Measurements from ENCODE around the gene CST6. TPM values are rescaled to one million over a fixed set of nuclear protein-coding genes. Genes with fewer than 3 reads are reported as not detected.

The CST6 gene
- total RNA-seq, 2 donors from 2014 or later, result not detected

GRCh38 chr11:66036334-66036710 lies 24.5 kb downstream of the CST6 start:
- H3K9me3 ChIP-seq (ENCODE audit: control insufficient read depth, low read length, poor library complexity, severe bottlenecking), result no peaks in the 10 kb centered on the region
- DNase-seq (no peak), ATAC-seq (no peak)
- H3K27me3 Mint-ChIP-seq, result peaks cover 22% of the 10 kb centered on the region
- H3K4me3 Mint-ChIP-seq, result no peak overlapping the region
- peaks cover 4% of the 10 kb centered on the region for H3K4me1 Mint-ChIP-seq
- no peak overlapping the region for H3K27ac Mint-ChIP-seq
- H3K36me3 Mint-ChIP-seq (ENCODE audit: low read depth), result no peaks in the 10 kb centered on the region

GRCh38 chr11:66037327-66037726 lies 25.5 kb downstream of the CST6 start:
- H3K9me3 ChIP-seq (ENCODE audit: control insufficient read depth, low read length, poor library complexity, severe bottlenecking), result no peaks in the 10 kb centered on the region
- peaks cover 22% of the 10 kb centered on the region for H3K27me3 Mint-ChIP-seq
- H3K4me3 Mint-ChIP-seq, result no peak overlapping the region
- no peak for DNase-seq
- no peak for ATAC-seq
- no peaks in the 10 kb centered on the region for H3K36me3 Mint-ChIP-seq (ENCODE audit: low read depth)
- no peak overlapping the region for H3K27ac Mint-ChIP-seq
- peaks cover 4% of the 10 kb centered on the region for H3K4me1 Mint-ChIP-seq

DNA sequence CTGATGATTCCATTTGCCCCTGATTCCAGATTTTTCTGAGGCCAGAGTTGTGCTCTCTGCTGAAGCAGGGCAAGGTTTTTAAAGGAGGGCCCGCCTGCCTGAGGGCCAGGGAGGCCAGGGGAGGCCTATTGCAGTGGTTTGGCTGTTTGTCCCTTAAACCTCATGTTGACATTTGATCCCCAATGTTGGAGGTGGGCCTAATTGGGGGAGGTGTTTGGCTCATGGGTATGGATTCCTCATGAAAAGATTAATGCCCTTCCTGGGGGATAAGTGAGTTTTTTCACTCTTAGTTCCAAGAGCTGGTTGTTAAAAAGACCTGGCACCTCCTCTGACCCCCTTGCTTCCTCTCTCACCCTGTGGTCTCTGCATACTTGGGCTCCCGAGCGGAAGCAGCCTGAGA lies 28.0 kb downstream of the CST6 start:
- ATAC-seq, result no peak
- DNase-seq, result no peak
- Mint-ChIP-seq H3K36me3 (ENCODE audit: low read depth) (no peaks in the 10 kb centered on the region), H3K27ac (no peak overlapping the region), H3K4me3 (no peak overlapping the region), H3K27me3 (peaks cover 20% of the 10 kb centered on the region), H3K4me1 (peaks cover 5% of the 10 kb centered on the region)
- no peaks in the 10 kb centered on the region for H3K9me3 ChIP-seq (ENCODE audit: control insufficient read depth, low read length, poor library complexity, severe bottlenecking)

DNA sequence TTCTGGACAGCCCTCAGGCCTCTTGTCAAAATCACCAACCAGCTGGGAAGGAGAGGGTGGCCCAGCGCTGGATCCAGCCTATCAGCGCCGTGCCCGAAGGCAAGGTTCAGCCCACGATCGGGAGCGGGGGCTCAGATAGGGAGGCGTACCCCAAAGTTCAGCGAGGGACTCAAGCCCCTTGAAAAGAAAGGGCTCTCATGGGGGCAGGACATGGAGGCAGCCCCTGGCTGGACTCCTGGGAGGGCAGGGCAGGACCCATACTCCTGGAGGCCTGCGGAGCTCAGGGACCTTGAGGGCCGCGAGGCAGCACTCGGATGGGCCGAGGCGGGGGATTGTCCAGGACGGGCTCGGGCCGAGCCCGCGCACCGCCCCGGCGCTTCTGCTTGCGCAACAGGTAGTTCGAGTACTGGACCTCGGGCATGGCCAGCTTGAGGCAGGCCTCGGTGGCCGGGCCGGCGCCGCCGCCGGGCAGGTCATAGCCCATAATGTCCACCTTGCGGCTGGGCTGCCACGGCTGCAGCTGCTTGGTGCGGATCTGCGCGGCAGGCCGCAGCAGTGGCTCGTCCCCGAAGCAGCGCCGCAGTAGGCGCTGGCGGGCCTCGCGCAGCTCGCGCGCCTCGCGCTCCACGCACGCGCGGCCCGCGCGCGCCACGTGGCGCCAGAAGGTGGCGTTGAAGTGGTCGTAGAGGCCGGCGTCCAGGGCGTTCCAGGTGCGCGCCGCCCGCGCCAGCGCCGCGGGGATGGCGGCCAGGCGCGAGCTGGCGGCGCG lies 30.6 kb downstream of the CST6 start:
- Mint-ChIP-seq H3K4me1 (peaks cover 5% of the 10 kb centered on the region), H3K27ac (no peak overlapping the region), H3K36me3 (ENCODE audit: low read depth) (no peaks in the 10 kb centered on the region), H3K4me3 (no peak overlapping the region), H3K27me3 (peaks cover 10% of the 10 kb centered on the region)
- H3K9me3 ChIP-seq (ENCODE audit: control insufficient read depth, low read length, poor library complexity, severe bottlenecking), result no peaks in the 10 kb centered on the region
- ATAC-seq (no peak), DNase-seq (no peak)

GRCh38 chr11:66042996-66043906 lies 31.4 kb downstream of the CST6 start:
- ATAC-seq (no peak), DNase-seq (no peak)
- Mint-ChIP-seq H3K4me1 (peaks cover 5% of the 10 kb centered on the region), H3K27me3 (peaks cover 5% of the 10 kb centered on the region), H3K36me3 (ENCODE audit: low read depth) (no peaks in the 10 kb centered on the region), H3K4me3 (no peak overlapping the region), H3K27ac (no peak overlapping the region)
- H3K9me3 ChIP-seq (ENCODE audit: control insufficient read depth, low read length, poor library complexity, severe bottlenecking), result no peaks in the 10 kb centered on the region

DNA sequence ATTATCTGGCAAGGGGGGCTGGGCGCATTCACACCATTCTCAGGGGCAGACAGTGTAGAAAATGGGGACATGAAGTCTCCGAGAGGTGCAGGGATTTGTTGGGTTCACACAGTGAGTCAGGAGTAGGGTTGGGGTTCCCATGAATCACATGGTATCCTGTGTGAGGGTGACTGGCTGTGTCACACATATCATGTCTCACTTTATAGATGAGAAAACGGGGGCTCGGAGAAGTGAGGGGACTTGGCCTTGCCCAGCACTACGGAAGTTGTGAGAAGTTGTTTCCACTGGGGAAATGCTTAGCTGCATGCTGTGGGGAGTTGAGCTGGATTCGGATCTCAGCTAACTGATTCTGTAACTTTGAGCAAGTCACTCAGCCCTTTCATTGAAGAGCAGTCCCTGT lies 32.9 kb downstream of the CST6 start:
- H3K4me3 Mint-ChIP-seq, result no peak overlapping the region
- peak; percentile 5 for ATAC-seq
- peak overlapping the region; percentile 27 for H3K27ac Mint-ChIP-seq
- no peaks in the 10 kb centered on the region for H3K27me3 Mint-ChIP-seq
- H3K9me3 ChIP-seq (ENCODE audit: control insufficient read depth, low read length, poor library complexity, severe bottlenecking), result no peaks in the 10 kb centered on the region
- H3K36me3 Mint-ChIP-seq (ENCODE audit: low read depth), result no peaks in the 10 kb centered on the region
- DNase-seq, result no peak
- H3K4me1 Mint-ChIP-seq, result peaks cover 5% of the 10 kb centered on the region

DNA sequence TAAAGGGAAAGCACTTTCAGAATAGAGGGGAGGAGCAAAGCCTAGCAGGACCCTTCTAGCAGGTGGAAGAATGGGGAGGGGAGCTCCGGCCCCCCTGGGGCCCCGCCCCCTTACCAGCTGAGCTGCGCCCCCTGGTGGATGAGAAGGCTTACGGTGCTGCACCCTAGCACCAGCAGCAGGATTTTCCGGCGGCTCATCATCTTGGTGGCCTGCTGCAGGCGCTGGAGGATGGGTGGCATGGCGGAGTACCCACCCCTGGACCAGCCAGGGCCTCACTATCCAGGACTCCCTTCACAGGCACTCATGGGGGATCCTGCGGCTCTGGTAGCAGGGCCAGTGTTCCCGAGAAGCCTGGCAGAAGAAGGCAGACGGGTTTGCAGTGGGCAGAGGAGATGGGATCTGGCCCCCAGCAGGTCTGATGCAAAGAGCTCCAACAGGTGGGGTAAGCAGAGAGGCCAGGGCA lies 33.4 kb downstream of the CST6 start:
- ATAC-seq (peak; percentile 99), DNase-seq (peak; percentile 75 to 83 (median 78))
- no peak overlapping the region for H3K4me3 Mint-ChIP-seq
- peak overlapping the region; percentile 27 for H3K27ac Mint-ChIP-seq
- H3K4me1 Mint-ChIP-seq, result peaks cover 5% of the 10 kb centered on the region
- H3K36me3 Mint-ChIP-seq (ENCODE audit: low read depth), result no peaks in the 10 kb centered on the region
- H3K9me3 ChIP-seq (ENCODE audit: control insufficient read depth, low read length, poor library complexity, severe bottlenecking), result no peaks in the 10 kb centered on the region
- no peaks in the 10 kb centered on the region for H3K27me3 Mint-ChIP-seq

GRCh38 chr11:66046901-66047300 lies 35.1 kb downstream of the CST6 start:
- no peak overlapping the region for H3K4me3 Mint-ChIP-seq
- peaks cover 10% of the 10 kb centered on the region for H3K4me1 Mint-ChIP-seq
- no peak overlapping the region for H3K27ac Mint-ChIP-seq
- no peaks in the 10 kb centered on the region for H3K27me3 Mint-ChIP-seq
- ATAC-seq (no peak), DNase-seq (no peak)
- H3K9me3 ChIP-seq (ENCODE audit: control insufficient read depth, low read length, poor library complexity, severe bottlenecking), result no peaks in the 10 kb centered on the region
- H3K36me3 Mint-ChIP-seq (ENCODE audit: low read depth), result no peaks in the 10 kb centered on the region

DNA sequence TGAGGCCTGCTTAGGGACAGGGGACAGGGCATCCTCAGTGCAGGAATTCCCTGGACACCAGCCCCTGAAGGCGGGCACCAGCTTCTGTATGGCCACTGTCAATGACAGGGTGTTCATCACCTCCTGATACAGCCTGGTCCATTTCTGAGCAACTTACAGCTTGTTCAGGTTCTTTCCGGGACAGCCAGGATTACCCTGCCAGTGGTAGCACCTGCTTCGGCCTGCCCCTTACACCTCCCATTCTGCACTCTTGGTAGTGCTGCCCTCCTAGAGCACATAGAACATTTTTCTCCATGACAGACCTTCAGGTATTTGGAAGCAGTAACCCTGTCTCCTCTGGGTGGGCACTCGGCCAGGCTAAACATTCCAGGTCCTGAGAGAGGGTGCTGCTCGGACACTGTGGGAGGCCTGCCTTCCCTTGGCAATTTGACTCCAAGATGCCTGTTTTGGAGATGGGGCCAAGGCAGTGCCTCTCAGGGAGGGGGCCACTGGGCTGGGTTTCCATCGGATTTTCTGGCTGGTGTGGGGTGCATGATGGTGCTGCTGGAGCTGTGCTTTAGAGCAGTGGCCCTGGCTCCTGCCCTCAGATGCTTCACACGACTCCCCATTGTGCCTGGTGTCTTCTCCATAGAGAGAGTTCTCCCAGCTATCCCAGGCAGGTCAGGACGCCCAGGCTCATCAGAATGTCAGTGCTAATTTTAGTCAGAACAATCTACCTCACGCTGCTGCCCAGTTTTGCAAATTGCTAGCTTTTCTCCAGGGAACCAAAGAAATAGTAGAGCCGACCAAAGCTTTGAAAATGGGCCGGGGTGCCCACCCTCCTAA lies 35.9 kb downstream of the CST6 start:
- H3K27me3 Mint-ChIP-seq, result no peaks in the 10 kb centered on the region
- H3K36me3 Mint-ChIP-seq (ENCODE audit: low read depth), result peaks cover 4% of the 10 kb centered on the region
- no peak for ATAC-seq
- H3K9me3 ChIP-seq (ENCODE audit: control insufficient read depth, low read length, poor library complexity, severe bottlenecking), result no peaks in the 10 kb centered on the region
- peaks cover 15% of the 10 kb centered on the region for H3K4me1 Mint-ChIP-seq
- no peak overlapping the region for H3K4me3 Mint-ChIP-seq
- no peak overlapping the region for H3K27ac Mint-ChIP-seq
- no peak for DNase-seq

DNA sequence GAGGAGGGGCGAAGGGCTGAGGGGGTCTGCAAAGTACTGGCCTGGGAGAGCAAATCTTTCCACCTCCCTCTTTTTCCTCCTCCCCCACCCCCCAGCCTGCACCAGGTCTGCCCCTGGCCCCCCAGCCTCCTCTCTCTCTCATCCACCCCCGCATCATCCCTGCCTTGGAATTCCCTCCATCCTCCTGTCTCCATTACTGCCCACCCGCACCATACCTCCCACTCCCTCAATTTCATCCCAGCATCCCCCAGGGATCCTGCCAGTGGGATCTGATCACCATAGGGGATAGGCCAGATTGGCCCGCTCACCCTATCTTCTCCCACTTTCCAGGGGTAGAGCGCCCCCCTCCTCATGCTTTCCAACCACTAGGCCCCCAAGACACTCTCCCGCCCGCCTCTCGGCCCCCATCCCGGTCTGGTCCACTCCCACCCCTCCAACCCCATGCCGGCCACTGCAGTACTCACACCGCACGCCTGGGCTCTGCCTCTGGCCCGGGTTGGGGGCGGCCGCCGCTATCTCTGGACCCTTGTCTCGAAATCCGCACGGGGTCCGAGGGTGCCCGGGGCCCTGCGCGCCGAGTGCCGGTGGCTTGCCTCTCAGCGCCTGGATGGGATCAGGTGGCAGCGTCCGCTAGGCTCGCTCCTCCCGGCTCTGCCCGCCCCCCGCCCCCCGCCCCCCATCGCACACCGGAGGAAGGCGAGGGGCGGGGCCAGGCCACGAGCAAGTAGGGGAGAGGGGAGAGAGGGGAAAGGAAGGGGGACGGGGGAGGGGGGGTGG lies 36.9 kb downstream of the CST6 start, which contains the start of gene GAL3ST3:
GAL3ST3 (minus strand) TSS at position 615 of the 777 bp plus-strand sequence. CDS start 3,746 bp downstream, outside the sequence.
- ATAC-seq, result no peak
- Mint-ChIP-seq H3K27me3 (no peaks in the 10 kb centered on the region), H3K4me3 (peak within 1 kb of the TSS; percentile 28), H3K36me3 (ENCODE audit: low read depth) (peaks cover 4% of the 10 kb centered on the region), H3K4me1 (peaks cover 21% of the 10 kb centered on the region), H3K27ac (no peak within 1 kb of the TSS)
- DNase-seq, result no peak
- H3K9me3 ChIP-seq (ENCODE audit: control insufficient read depth, low read length, poor library complexity, severe bottlenecking), result no peaks in the 10 kb centered on the region

DNA sequence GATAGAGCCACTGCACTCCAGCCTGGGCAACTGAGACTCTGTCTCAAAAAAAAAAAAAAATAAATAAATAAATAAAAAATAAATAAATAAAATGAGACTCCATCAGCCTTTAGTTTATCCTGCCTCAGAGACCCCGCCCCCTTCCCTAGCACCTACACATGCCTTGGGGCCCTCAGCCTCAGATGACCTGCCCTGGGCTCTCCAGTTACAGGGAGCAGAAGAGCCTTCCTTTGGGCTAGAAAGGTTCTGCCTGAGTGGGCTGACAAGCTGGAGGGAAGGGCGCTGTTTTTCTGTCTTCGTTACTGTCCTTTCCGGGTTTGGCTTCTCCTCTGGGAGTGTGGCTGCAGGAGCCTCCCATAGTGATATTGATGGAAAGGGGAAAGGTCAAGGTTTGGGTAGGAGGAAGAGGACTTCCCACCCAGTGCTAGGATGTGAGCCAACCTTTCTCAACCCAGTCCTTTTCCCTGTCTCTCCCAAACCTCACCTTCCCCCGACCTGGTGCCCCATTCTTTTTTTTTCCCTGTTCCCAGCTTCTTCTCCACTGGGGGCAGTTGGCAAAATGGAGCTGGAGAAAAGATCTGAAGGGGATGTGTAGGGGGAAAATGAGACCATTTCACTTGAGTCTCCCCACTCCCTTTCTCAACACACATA lies 38.9 kb downstream of the CST6 start:
- H3K27ac Mint-ChIP-seq, result no peak overlapping the region
- DNase-seq (no peak), ATAC-seq (no peak)
- H3K4me1 Mint-ChIP-seq, result peaks cover 18% of the 10 kb centered on the region
- peak overlapping the region; percentile 86 for H3K4me3 Mint-ChIP-seq
- H3K36me3 Mint-ChIP-seq (ENCODE audit: low read depth), result peaks cover 4% of the 10 kb centered on the region
- H3K27me3 Mint-ChIP-seq, result no peaks in the 10 kb centered on the region
- no peaks in the 10 kb centered on the region for H3K9me3 ChIP-seq (ENCODE audit: control insufficient read depth, low read length, poor library complexity, severe bottlenecking)

DNA sequence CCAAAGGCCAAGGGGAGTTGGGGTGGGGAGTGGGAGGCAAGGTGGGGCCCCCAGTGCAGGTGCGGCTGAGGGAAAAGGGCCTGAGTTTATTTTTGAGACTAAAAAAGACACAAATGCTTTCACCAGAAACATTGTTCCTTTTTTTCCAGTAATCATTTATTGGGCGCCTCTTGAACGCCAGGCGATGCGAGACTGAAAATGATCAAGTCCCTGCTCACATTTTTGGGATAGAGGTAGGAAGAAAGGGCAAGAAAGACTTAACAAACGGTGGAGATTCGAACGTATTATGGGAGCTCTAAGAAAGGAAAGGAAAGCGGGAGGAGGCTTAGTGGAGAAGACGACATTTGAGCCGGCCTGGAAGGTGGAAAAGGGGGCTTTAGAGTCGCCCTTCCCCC lies 39.6 kb downstream of the CST6 start:
- DNase-seq (no peak), ATAC-seq (no peak)
- Mint-ChIP-seq H3K4me3 (peak overlapping the region; percentile 86), H3K4me1 (peaks cover 18% of the 10 kb centered on the region), H3K36me3 (ENCODE audit: low read depth) (peaks cover 4% of the 10 kb centered on the region), H3K27ac (peak overlapping the region; percentile 98), H3K27me3 (no peaks in the 10 kb centered on the region)
- no peaks in the 10 kb centered on the region for H3K9me3 ChIP-seq (ENCODE audit: control insufficient read depth, low read length, poor library complexity, severe bottlenecking)
